NCI-H748 (cell line): ENCODE results near the gene ALDH2.
"Not testable (repeated sequence)": the region's sequence is repeated elsewhere in the genome, so short reads cannot be mapped to it uniquely, and the experiment has no call there.

Experiments
- DNase-seq: peaks from one replicate; lab custom pipeline; 2025; ENCODE audit not compliant: unreplicated experiment; lab: John Stamatoyannopoulos, UW

The ALDH2 gene

GRCh38 chr12:111785651-111786050, 18.9 kb downstream of the ALDH2 start:
- DNase-seq, result no peak

- no peak for DNase-seq
Observed at GRCh38 chr12:111788178-111788654, 21.5 kb downstream of the ALDH2 start.

- no peak for DNase-seq
Observed at GRCh38 chr12:111789779-111790178, 23.0 kb downstream of the ALDH2 start.

GRCh38 chr12:111791507-111791906, 24.8 kb downstream of the ALDH2 start:
- DNase-seq, result no peak

GRCh38 chr12:111792155-111792855, 25.6 kb downstream of the ALDH2 start:
- DNase-seq, result no peak

GRCh38 chr12:111792856-111793235, 26.1 kb downstream of the ALDH2 start:
- no peak for DNase-seq

GRCh38 chr12:111798182-111798581, 31.4 kb downstream of the ALDH2 start:
- no peak for DNase-seq

DNA sequence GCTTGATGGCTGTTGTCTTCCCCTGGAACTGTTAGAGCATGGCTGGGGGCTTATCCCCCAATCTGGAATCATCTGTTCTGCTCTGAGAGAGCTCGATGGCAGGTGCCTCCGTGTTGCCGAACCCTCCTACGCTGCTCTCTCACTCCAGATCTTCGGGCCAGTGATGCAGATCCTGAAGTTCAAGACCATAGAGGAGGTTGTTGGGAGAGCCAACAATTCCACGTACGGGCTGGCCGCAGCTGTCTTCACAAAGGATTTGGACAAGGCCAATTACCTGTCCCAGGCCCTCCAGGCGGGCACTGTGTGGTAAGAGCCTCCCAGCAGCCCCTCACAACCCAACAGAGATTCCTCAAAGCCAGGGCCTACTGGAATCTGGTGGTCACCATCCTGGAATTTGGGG, 33.0 kb downstream of the ALDH2 start:
- DNase-seq, result no peak

DNA sequence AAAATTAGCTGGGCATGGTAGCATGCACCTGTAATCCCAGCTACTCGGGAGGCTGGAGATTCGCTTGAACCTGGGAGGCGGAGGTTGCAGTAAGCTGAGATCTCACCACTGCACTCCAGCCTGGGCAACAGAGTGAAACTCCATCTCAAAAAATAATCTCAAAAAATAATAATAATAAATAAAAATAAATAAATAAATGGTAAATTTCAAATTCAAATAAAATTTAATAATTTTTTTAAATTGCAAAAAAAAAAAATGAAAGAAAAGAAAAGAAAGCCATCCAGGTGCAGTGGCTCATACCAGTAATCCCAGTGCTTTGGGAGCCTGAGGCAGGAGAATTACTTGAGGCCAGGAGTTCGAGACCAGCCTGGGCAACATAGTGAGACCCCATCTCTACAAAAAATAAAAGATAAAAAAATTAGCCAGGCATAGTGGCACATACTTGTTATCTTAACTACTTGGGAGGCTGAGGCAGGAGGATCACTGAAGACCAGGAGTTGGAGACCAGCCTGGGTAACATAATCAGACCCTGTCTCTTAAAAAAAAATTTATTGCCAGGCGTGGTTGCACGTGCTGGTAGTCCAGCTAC, 36.4 kb downstream of the ALDH2 start:
- DNase-seq, result no peak

- DNase-seq, result no peak
Observed at GRCh38 chr12:111803851-111804250, 37.1 kb downstream of the ALDH2 start.

GRCh38 chr12:111806304-111806703, 39.6 kb downstream of the ALDH2 start:
- DNase-seq, result no peak

DNA sequence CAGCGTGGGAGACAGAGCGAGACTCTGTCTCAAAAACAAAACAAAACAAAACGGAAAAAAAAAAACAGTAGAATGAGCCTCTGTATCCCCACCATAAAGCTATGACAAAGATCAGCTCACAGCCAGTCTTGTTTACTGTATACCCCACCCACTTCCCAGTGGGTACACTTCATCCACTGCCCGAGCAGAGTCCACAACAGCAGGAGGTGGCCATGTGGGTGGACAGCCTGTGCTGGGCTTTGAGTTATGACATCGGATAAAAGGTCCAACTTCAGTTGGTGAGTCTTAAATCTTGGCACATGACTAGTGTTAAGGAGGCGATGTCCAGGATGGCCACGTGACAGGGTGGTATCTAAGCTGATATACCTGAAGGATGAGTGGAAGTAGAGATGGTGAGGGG, 40.5 kb downstream of the ALDH2 start:
- no peak for DNase-seq

DNA sequence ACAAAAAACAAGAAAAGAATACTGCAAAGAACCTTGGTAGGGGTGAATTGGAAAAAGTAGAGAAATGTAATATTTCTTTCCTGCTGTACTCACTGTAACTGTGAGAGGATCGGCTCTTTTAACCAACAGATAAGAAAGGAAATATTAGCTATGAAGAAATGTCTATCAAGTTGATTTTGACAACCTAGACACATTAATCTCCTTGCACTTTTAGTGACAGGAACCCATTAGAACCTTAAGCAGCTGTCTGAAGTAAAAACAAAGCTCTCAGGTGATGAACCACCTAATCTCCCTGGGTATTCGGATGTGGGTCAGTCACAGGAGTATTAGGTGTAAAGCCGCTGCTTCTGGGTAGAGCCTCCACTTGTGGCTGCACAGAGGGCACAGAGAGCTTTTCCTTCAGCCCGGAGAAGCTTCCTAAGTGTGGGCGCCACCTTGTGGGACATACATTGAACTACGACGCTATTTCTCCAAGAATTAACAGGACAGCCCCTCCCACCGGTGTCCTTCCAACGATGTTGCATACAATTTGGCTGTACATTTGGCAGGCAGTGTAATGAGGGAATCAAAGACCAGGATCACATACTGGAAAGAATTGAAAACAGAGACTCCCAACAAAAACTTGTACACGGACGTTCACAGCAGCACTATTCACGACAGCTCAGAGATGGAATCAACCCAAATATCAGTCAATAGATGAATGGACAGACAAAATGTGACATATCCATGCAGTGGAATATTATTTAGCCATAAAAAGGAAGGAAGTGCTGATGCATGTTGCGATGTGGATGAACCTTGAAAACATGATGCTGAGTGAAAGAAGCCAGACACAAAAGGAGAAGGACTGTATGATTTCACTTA, 46.4 kb downstream of the ALDH2 start:
- peak; percentile 85 for DNase-seq

GRCh38 chr12:111816065-111816615, 49.4 kb downstream of the ALDH2 start:
- no peak for DNase-seq

DNA sequence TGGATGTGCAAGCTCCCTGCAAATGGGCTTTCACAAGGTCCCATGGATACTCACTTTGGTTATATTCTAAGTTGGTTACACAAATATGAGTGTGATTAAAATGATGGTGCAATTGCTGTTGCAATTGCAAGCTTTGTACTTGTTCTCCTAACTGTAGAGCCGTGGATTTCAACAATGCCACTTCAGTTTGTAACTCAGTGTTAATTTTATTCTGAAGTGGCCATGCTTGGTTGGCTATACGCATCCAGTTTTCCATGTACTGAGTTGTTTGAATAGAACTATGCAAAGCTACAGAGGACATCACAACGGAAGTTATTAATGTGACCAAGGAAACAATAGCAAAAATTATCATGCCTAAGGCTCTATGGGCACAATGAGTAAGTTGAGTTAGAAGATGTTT, 50.2 kb downstream of the ALDH2 start:
- DNase-seq, result peak; percentile 14

DNA sequence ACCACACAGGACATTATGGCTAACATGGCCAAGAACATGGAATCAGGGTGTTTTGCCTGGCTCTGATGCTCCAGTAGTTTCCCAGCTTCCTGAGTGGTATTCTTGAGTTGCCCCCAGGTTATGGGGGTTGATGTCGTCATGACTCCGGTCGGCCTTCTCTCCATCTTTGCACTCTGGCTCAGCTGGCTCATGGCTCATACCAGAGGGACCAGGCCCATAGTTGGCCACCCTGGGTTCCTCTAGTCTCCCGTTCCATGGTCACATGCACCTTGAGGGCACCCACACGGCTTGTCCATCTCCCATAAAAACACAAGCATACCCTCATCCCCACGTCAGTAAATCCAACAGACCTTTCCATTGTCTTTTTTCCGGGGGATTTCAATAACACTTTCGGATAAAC, 51.6 kb downstream of the ALDH2 start:
- DNase-seq, result no peak

DNA sequence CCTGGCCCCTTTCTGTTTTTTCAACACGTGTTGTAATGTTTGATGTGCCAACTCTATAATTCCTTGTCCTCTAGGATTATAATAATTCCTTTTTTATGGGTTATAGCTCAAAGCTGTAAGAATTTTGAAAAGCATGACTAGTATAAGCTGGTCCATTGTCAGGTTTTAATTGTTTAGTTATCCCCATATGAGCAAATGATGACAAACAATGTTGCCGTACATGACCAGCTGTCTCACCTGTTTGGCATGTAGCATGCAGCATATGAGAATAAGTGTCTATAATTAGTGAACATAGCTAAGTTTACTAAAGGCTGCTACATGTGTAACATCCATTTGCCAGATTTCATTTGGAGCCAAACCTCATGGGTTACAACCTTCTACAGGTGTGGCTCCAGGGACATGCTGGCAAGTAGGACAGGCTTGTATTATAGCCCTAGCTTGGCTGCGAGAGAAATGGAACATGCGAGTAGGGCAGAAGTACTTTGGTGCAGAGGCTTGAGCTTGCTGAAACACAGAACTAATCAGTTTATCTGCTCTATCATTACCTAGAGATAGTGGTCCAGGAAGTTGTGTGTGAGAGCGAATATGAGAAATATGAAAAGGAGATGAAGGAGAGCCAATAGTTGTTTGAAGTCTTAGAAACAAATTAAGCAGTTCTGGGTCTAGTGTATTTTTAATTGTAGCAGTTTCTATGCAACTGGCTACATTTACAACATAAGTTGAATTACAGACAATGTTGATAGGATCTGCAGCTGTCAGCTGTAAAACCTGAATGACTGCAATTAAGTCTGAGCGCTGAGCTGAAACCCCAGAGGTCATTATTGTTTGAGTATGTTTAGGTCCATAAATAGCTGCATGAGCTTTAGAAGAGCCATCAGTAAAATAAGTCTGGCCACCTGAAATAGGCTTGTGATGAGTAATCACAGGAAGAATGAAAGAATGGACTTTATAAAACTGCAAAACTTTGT, 52.7 kb downstream of the ALDH2 start:
- DNase-seq, result peak; percentile 93

- DNase-seq, result not testable (repeated sequence)
Observed at GRCh38 chr12:111820828-111821227, 54.1 kb downstream of the ALDH2 start.

DNA sequence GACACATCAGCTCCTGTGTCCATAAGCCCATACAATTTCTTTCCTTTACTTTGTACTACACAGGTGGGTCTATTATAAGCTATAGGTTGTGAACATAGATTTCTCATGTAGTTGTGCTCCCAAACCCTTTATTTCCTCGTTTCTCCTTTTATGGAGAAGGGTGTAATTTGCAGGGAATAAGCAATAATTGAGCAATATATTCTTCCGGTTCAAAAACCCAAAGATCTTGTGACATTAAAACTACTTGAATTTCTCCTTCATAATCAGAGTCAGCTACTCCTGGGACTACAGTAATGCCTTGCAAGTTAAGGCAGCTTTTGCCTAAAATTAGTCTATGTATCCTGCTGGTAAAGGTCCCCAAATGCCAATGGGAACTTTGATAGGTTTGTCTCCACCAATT, 56.2 kb downstream of the ALDH2 start:
- no peak for DNase-seq

DNA sequence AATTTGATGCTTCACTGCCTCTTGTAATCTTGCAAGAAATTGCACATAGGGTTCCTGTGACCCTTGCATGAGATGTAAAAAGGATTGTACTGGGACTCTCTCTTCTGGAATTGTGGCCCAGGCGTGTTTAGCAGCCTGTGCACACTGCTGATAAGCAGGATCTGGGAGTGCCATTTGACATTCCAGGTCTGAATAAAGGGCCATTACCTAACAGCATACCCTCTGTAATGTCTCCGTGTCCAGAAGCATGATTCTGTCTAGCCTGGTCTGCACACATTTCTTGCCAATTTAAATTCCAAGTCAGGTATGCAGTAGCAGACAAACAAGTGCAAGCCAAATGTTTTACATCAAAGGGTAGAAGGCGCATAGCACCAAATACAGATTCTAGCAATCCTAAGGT, 57.2 kb downstream of the ALDH2 start:
- no peak for DNase-seq
